Measurements from ENCODE around the gene RAD51B. TPM values are rescaled to one million over a fixed set of nuclear protein-coding genes. Genes with fewer than 3 reads are reported as not detected.

Gene RAD51B
- polyA plus RNA-seq, 1 experiment: 6.6 TPM

- no peak overlapping the region for H3K27ac ChIP-seq (ENCODE audit: low read depth, low read length)
- CTCF ChIA-PET: no interaction called here
- H3K27me3 ChIP-seq (ENCODE audit: control insufficient read depth, insufficient read depth, low read length): no peaks in the 10 kb centered on the region
- DNase-seq (ENCODE audit: low read depth, low spot score): no peak
- no peak for TF ChIP-seq CTCF (IDR thresholded peaks at IDR 0.05; ENCODE audit: low read depth, low read length)
- H3K9me3 ChIP-seq (ENCODE audit: control insufficient read depth, insufficient read depth, low read length): no peaks in the 10 kb centered on the region
- no peak overlapping the region for H3K4me3 ChIP-seq (ENCODE audit: low read depth, low read length)
- POLR2A ChIA-PET: interaction anchor here (0.5 kb wide), 1 partner anchor 26 kb away, joined by 5 read pairs; the partner anchor contains the start of gene ZFP36L1
These were observed 947.0 kb downstream of the RAD51B start for GRCh38 chr14:68766299-68767247.

GRCh38 chr14:68767248-68767645 lies 947.7 kb downstream of the RAD51B start:
- TF ChIP-seq CTCF (IDR thresholded peaks at IDR 0.05; ENCODE audit: low read depth, low read length): no peak
- Histone ChIP-seq H3K27me3 (ENCODE audit: control insufficient read depth, insufficient read depth, low read length) (no peaks in the 10 kb centered on the region), H3K9me3 (ENCODE audit: control insufficient read depth, insufficient read depth, low read length) (no peaks in the 10 kb centered on the region), H3K27ac (ENCODE audit: low read depth, low read length) (no peak overlapping the region), H3K4me3 (ENCODE audit: low read depth, low read length) (no peak overlapping the region)
- CTCF ChIA-PET: no interaction called here
- DNase-seq (ENCODE audit: low read depth, low spot score): no peak
- POLR2A ChIA-PET: interaction anchor here (0.5 kb wide), 1 partner anchor 26 kb away, joined by 5 read pairs; the partner anchor contains the start of gene ZFP36L1

- no peak for TF ChIP-seq CTCF (IDR thresholded peaks at IDR 0.05; ENCODE audit: low read depth, low read length)
- H3K27ac ChIP-seq (ENCODE audit: low read depth, low read length): no peak overlapping the region
- H3K4me3 ChIP-seq (ENCODE audit: low read depth, low read length): no peak overlapping the region
- CTCF ChIA-PET: no interaction called here
- no peak for DNase-seq (ENCODE audit: low read depth, low spot score)
- no peaks in the 10 kb centered on the region for H3K9me3 ChIP-seq (ENCODE audit: control insufficient read depth, insufficient read depth, low read length)
- H3K27me3 ChIP-seq (ENCODE audit: control insufficient read depth, insufficient read depth, low read length): no peaks in the 10 kb centered on the region
- POLR2A ChIA-PET: no interaction called here
These were observed 948.7 kb downstream of the RAD51B start for GRCh38 chr14:68768316-68768715.

GRCh38 chr14:68770051-68770450 lies 950.5 kb downstream of the RAD51B start:
- POLR2A ChIA-PET: no interaction called here
- no peak for DNase-seq (ENCODE audit: low read depth, low spot score)
- CTCF ChIA-PET: no interaction called here

More at GRCh38 chr14:68770051-68770450, 950.5 kb downstream of the RAD51B start:
- H3K4me3 ChIP-seq (ENCODE audit: low read depth, low read length): no peak overlapping the region
- no peak overlapping the region for H3K27ac ChIP-seq (ENCODE audit: low read depth, low read length)
- no peak for TF ChIP-seq CTCF (IDR thresholded peaks at IDR 0.05; ENCODE audit: low read depth, low read length)
- H3K27me3 ChIP-seq (ENCODE audit: control insufficient read depth, insufficient read depth, low read length): no peaks in the 10 kb centered on the region
- peaks cover 3% of the 10 kb centered on the region for H3K9me3 ChIP-seq (ENCODE audit: control insufficient read depth, insufficient read depth, low read length)

Measured in AG04450 (cell line).